ENCODE measurements around the gene GDNF. TPM values are rescaled to one million over a fixed set of nuclear protein-coding genes. Genes with fewer than 3 reads are reported as not detected.
"Not testable (repeated sequence)": the region's sequence is repeated elsewhere in the genome, so short reads cannot be mapped to it uniquely, and the experiment has no call there.

GDNF gene
- total and polyA plus RNA-seq, 8 donors: 0.04 to 0.47 TPM; not detected in 6

DNA sequence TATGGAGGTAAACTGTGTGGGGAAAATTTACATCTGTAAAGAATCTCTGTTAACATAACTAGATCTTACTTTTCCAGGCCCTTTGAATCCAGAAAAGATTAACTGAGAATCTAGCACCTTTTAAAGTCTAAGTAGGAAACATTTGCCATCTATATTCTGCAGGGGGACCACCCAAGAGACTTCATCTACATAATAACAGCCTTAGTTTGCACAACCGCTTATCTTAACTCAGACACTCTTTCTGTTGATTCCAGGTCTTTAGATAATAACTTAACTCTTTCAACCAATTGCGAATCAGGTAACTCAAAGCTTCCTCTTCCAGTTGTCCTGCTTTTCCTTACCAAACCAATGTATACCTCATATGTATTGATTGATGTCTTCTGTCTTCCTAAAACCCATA is 53.4 kb downstream of the GDNF start:
- 76 to 79% methylated on average over 2 of the region's 2 CpGs for WGBS, 2 donors
- ATAC-seq (no peak), FAIRE-seq (no peak), DNase-seq (no peak)
- Histone ChIP-seq H3K36me3 (no peaks in the 10 kb centered on the region), H3K27me3 (no peaks in the 10 kb centered on the region), H3K27ac (no peak overlapping the region), H3K4me3 (no peak overlapping the region), H3K9me3 (no peaks in the 10 kb centered on the region), H3K4me1 (no peaks in the 10 kb centered on the region)
- intact Hi-C loops (cut with DNase I): no loop called here
- TF ChIP-seq, protein P1, sequence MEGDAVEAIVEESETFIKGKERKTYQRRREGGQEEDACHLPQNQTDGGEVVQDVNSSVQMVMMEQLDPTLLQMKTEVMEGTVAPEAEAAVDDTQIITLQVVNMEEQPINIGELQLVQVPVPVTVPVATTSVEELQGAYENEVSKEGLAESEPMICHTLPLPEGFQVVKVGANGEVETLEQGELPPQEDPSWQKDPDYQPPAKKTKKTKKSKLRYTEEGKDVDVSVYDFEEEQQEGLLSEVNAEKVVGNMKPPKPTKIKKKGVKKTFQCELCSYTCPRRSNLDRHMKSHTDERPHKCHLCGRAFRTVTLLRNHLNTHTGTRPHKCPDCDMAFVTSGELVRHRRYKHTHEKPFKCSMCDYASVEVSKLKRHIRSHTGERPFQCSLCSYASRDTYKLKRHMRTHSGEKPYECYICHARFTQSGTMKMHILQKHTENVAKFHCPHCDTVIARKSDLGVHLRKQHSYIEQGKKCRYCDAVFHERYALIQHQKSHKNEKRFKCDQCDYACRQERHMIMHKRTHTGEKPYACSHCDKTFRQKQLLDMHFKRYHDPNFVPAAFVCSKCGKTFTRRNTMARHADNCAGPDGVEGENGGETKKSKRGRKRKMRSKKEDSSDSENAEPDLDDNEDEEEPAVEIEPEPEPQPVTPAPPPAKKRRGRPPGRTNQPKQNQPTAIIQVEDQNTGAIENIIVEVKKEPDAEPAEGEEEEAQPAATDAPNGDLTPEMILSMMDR (IDR thresholded peaks at IDR 0.05): no peak

DNA sequence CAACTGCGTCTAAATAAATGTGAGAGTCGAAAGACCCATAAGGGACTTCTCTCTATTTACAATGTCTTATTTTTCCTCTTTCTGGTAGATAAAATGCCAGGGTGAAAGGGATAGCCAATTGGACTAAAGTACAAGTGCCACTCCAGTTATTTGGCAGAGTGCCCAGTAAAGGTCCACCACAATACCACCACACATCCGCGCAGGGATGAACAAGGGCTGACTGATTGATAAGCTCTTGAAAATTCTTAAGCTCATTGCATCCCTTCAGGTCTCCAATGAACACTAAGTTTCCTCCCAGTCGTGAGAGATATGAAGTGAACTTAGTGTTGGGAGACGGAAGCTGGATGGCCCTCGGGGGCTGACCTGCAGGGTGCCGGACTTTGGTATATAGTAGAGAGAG is 58.4 kb downstream of the GDNF start:
- FAIRE-seq; DNase-seq; H3K4me3 ChIP-seq; H3K4me1 ChIP-seq; H3K9me3 ChIP-seq; H3K27me3 ChIP-seq; intact Hi-C loops (cut with DNase I); H3K36me3 ChIP-seq; H3K27ac ChIP-seq; ATAC-seq: not testable (repeated sequence)
- 83% methylated on average over 8 of the region's 8 CpGs for WGBS, 2 donors

DNA sequence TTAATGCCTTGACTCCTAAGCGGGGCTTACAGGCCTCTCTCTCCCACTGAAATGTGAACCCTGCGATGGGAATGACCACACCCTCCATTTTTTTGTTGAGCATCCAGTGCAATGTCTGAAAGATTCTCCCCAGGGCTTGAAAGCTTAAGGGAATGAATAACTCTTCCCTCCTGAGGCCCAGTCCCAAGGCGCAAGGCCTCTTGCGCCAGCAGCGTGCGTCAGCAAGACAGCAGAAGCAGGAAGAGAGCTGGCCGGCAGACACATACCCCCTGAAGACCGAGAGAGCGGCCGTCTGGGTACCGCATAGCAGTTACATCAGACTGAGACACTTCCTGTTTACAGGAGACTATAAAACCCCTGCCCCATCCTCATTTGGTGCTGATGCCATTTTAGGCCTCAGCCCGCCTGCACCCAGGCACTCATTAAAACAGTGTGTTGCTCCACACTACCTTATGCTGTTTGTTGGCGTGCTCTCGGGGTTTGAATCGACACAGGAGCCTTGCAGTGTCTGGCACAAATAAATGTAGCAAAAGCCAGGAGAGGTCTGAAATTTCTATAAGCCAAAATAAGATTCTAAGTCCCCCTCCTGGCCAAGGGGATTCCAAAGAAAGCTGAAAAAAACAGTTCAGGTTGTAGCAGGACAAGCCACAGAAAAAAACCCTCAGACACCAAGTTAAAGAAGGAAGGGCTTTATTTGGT is 62.3 kb downstream of the GDNF start:
- Histone ChIP-seq H3K4me1 (no peaks in the 10 kb centered on the region), H3K36me3 (no peaks in the 10 kb centered on the region), H3K27me3 (no peaks in the 10 kb centered on the region), H3K9me3 (no peaks in the 10 kb centered on the region), H3K4me3 (no peak overlapping the region), H3K27ac (no peak overlapping the region)
- intact Hi-C loops (cut with DNase I): no loop called here
- DNase-seq (no peak), ATAC-seq (no peak), FAIRE-seq (no peak)
- WGBS, 2 donors: 88 to 92% methylated on average over 15 of the region's 15 CpGs
- TF ChIP-seq, protein P1 (IDR thresholded peaks at IDR 0.05): no peak

GRCh38 chr5:37776826-37777225 is 63.0 kb downstream of the GDNF start:
- ATAC-seq (no peak), FAIRE-seq (no peak), DNase-seq (no peak)
- WGBS, 2 donors: 77% methylated on average over 7 of the region's 7 CpGs
- H3K4me1 ChIP-seq: no peaks in the 10 kb centered on the region
- intact Hi-C loops (cut with DNase I): no loop called here
- H3K27me3 ChIP-seq: no peaks in the 10 kb centered on the region
- H3K36me3 ChIP-seq: no peaks in the 10 kb centered on the region
- no peak overlapping the region for H3K27ac ChIP-seq
- no peaks in the 10 kb centered on the region for H3K9me3 ChIP-seq
- TF ChIP-seq, protein P1 (IDR thresholded peaks at IDR 0.05): no peak
- H3K4me3 ChIP-seq: no peak overlapping the region

DNA sequence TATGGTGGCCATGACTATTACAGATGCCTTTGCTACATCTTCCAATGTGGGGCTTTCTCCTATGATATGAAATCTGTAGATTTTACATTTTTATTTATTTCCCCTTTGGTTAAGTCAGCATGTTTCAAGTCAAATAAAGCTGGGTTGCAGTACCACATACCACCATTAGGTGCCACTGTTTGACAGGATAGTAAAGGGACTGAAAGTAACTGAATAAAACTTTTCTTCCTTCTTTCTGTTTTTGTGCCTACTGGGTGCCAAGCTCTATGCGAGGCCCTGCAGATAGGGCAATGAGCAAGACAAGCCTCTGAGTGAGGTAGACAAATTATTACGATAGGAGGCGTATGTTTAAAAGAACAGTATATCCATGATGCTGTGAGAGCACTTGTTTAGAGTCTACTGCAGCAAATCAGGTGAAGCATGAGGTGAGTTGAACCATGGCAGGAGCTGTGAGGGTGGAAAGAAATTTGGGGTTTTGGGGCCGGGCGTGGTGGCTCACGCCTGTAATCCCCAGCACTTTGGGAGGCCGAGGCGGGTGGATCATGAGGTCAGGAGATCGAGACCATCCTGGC is 64.8 kb downstream of the GDNF start:
- Histone ChIP-seq H3K36me3 (no peaks in the 10 kb centered on the region), H3K9me3 (no peaks in the 10 kb centered on the region), H3K4me1 (no peaks in the 10 kb centered on the region), H3K4me3 (no peak overlapping the region), H3K27me3 (no peaks in the 10 kb centered on the region), H3K27ac (no peak overlapping the region)
- WGBS, 2 donors: 94 to 99% methylated on average over 9 of the region's 9 CpGs
- ATAC-seq (no peak), DNase-seq (no peak), FAIRE-seq (no peak)
- TF ChIP-seq, protein P1 (IDR thresholded peaks at IDR 0.05): peak in 2 of 4 donors; percentile 12 to 32
- intact Hi-C loops (cut with DNase I): no loop called here
